HG03432 (cell line): ENCODE data around the gene KRTAP10-1.

Source experiments
- ATAC-seq: cut with Tn5 transposase; IDR thresholded peaks from one replicate; pipeline ENCODE4 v1.9.1; 2021; ENCODE audit warnings: mild to moderate bottlenecking, moderate library complexity; ENCODE audit not compliant: unreplicated experiment

KRTAP10-1 gene

DNA sequence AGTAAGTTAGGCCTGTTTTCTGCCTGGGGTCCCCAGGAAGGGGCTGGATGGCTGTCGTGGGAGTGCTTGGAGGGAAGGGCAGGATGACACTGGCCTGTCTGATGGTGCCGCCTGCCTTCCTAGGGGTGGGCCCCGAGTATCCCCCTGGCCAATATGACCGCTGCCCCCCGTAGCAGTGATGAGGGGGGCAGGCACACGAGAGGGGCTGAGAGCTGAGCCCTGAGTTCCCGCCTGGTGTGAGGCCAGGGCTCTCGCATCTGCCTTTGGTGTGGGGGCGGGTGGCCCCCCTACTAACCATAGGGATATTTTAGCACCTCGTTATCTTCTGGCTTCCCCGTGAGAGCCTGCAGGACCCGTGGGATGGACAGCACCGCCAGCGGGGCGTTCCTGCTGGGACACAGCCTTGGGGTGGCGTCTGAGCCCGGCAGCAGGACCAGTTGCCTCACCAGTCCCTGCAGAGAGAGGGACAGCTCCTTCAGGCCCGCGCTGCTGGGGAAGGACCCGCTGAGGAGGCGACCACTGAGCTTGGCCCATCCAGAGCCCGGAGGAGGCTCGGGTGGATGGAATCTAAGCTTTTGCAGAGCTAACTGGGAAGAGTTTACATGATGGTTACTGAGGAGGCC is 10.4 kb downstream of the KRTAP10-1 start:
- no peak for ATAC-seq

DNA sequence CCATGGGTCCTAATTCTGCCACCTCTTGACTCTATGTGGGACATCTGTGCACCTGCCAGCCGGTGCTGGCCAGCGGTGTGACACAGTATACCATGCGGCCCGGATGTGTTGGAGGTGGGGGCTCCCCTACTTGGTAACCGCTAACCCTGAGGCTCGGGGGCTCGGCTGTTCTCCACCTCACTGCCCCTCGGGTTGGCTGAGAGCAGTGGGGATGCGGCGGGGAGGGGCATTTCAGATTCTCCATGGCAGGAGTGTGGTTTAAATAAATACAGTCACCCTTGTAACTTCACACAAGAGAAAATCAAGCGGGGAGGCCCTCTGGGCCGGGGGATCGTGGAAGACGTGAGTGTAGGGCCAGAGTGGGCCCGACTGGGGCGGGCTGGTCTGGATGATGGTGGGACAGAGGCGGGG is 11.0 kb downstream of the KRTAP10-1 start:
- no peak for ATAC-seq

DNA sequence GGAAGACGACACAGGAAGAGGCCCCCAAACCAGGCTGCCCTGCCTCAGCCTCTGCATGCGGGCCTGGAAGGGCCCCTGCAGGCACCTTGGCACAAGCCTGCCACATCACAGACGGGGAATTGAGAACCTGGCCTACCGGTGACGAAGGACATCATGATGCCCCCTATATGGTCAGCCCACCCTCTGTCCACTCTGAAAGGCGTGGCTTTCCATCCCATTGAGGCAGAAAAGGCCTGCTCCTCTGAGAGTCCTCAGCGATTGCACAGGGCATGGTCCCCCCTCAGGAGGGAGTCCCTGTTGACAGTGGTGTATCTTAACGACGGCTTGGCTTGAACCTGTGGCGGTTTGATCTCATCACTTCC is 11.4 kb downstream of the KRTAP10-1 start:
- no peak for ATAC-seq

DNA sequence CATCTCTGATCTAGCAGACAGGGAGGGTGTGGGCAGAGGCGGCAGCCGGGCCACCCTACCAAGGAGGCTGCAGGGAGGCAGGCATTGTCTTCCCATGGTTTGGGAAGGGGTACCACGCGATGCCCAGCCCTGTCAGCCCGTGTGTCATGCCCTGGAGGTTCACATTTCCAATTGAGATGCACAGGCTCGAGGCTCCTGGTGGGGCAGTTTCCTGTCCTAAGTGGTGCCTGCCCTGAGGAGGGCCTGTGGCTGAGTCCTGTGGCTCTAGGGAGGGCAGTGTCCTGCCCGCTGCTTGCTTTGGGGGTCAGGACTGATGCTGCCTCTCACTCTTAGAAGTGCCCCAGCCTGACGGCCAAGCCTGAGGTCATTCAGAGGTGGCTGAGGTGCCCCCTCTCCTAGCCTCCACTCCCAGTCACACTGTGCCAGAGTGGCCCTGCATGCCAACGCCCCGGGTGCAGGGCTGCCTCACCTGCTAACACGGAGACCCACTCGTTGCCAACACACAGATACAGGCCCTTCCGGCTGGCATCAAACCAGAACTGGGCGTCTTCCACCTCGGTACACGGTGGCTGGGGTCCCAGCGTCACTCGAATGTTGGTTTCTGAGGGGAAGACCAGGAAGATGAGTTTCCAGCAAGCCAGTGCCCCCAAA is 11.9 kb downstream of the KRTAP10-1 start:
- ATAC-seq: no peak

DNA sequence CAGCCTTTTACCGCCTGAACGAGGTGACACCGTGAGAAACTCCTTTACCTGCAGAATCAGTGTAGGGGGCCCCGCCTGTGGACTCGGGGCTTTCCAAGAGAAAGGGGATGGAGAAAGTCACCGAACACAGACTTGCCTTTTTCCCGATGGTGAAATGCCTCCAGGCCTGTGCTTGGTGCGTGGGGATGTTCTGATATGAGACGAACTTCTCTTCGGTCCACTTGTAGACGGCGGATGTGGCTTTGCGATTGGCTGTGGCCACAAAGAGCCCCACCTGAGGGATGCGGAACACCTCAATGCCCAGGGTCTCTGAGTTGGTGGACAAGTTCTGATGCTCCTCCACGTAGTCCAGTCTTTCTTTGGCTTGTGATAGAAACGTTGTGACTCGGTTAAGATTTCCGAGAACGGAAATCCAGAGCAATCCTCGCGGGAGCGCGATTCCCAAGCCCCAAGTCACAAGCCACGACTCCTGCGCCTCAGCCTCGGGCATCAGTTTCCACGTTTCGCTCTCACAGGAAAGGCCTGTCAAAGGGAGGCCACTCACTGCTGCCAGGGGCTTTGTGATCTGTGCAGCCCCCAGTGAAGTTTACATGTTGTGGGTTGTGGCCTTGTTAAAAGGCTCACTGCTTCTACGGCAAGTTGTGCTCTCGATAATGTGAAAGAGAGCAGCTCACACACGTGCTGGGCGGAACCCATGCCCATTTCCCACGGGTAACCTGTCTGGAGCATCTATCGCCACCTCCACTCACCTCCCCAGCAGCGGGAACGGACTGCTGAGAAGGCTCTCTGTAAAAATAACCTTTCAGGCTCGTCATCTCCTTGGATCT is 12.6 kb downstream of the KRTAP10-1 start:
- ATAC-seq: no peak

DNA sequence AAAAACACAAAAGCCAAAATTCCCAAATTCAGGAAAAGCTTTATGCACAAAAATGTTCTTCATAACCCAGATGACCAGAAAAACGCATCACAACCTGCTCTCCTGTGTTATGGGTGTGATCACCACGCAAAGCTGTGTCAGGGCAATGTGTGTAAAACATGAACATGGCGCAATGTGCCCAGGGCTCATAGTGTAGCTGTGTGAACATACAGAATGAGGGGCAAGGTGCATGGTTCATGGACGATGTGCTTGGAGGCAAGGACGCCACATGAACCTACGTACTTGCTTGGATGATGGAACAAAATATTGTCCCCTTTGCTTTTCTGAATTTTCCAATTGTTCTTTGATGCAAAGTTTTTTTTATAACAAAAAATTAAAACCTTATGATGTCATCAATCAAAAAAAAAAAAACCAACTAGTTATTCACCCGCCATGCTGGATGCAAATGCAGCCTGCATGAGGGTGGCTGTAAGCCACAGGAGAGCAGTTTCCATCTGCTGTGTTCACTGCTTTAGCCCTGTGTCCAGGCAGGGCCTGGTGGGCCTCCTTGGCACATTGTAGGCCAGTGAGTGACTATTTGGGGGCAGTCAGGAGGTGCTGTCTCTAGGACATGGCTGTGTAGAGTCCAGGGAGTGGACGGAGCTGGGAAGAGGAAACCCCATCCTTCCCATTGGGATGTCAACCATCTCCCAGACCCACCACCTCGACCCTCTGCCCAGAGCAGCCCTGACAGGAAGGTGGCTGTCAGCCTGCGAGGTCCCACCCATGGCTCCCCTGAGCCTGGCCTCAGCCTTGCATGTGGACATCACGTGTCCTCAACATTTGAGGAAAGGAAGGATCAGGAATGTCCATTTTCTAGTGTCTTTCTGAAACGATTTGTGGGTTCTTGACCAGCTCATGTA is 13.6 kb downstream of the KRTAP10-1 start:
- ATAC-seq: no peak

DNA sequence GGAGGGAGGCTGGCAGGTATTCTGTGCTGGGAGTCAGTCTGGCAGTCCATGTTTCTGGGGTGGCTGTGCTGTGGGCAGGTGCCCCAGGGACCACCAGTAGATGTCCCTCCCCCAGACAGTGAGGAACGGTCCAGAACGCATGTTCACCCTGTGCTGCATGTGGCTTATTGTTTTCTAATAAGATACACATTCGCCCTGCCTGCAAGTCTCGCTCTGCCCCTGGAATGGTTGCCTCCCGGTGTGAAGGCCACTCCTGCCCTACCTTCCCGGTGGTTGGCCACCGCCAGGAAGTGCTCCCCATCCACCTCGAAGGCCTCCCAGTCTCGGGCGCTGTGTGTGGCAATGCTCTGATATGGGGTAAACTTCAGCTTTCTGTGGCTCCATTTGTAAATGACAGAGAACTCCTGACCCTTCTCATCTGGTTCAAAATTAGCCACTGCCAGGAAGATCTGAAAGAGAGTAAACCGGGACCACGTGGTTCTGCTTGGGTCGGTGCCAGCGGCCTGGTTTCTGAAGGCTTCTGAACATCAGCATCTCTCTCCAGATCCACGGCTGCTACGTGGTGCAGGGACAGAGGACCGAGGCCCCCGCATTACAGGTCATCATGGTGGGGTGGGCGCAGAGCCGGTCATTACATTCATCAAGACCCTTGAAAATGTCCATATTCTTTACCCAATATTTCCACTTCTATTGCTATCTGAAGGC is 14.5 kb downstream of the KRTAP10-1 start:
- no peak for ATAC-seq

DNA sequence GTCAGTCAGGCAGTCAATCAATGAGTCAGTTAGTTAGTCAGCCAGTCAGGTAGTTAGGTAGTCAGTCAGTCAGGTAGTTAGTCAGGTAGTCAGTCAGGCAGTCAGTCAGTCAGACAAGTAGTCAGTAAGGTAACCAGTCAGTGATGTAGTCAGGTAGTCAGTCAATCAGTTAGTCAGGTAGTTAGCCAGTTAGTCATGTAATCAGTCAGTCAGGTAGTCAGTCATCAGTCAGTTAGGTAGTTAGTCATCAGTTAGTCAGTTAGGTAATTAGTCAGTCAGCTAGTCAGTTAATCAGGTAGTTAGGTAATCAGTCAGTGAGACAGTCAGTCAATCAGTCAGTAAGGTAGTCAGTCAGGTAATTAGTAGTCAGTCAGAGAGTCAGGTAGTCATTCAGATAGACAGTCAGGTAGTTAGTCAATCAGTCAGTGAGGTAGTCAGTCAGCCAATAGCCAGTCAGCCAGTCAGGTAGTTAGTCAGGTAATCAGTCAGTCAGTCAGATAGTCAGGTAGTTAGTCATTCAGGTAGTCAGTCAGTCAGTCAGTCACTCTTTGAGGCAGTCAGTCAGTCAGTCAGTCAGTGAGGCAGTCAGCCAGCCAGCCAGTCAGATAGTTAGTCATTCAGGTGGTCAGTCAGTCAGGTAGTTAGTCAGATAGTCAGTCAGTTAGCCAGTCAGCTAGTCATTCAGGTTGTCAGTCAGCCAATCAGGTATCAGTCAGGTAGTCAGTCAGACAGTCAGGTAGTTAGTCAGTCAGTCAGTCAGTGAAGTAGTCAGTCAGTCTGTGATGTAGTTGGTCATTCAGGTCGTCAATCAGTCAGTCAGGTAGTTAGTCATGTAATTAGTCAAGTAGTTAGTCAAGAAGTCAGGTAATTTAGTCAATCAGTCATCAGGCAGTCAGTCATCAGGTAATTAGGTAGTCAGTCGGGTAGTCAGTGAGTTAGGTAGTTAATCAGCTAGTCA is 15.3 kb downstream of the KRTAP10-1 start:
- no peak for ATAC-seq

DNA sequence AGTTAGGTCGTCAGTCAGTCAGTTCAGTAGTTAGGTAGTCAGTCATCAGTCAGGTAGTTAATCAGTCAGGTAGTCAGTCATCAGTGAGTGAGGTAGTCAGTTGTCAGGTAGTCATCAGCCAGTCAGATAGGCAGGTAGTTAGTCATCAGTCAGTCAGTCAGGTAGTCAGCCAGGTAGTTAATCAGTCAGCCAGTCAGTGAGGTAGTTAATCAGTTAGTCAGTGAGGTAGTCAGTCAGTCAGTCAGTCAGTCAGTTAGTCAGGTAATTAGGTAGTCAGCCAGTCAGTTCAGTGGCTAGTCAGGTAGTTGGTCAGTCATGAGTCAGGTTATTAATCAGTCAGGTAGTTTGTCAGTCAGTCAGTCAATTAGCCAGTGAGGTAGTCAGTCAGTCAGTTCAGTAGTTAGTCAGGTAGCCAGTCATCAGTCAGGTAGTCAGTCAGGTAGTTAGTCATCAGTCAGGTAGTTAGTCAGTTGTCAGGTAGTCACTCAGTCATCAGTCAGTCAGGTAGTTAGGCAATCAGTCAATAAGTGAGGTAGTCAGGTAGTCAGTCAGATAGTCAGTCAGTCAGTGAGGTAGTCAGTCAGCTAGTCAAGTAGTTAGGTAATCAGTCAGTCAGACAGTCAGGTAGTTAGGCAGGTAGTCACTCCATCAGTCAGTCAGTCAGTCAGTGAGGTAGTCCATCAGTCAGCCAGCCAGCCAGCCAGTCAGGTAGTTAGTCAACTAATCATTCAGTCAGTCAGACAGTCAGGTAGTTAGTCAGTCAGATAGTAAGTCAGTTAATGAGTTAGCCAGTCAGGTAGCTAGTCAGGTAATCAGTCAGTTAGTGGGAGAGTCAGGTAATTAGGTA is 16.2 kb downstream of the KRTAP10-1 start:
- no peak for ATAC-seq

DNA sequence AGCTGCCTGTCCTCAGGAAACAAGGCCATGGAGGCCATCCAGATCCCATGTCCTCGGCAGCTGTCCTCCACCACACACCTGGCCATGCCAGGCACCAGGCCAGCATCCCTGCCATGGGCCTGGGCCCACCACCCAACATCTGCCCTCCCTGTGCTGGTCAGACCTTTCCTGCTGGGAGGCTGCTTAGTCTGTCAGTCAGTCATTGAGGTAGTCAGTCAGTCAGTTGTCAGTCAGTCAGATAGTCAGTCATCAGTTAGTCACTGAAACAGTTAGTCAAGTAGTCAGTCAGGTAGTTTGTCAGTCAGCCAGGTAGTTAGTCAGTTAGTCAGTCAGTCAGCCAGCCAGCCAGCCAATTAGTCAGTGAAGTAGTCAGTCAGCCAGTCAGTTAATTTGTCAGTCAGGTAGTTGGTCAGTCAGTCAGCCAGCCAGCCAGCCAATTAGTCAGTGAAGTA is 17.2 kb downstream of the KRTAP10-1 start:
- no peak for ATAC-seq

DNA sequence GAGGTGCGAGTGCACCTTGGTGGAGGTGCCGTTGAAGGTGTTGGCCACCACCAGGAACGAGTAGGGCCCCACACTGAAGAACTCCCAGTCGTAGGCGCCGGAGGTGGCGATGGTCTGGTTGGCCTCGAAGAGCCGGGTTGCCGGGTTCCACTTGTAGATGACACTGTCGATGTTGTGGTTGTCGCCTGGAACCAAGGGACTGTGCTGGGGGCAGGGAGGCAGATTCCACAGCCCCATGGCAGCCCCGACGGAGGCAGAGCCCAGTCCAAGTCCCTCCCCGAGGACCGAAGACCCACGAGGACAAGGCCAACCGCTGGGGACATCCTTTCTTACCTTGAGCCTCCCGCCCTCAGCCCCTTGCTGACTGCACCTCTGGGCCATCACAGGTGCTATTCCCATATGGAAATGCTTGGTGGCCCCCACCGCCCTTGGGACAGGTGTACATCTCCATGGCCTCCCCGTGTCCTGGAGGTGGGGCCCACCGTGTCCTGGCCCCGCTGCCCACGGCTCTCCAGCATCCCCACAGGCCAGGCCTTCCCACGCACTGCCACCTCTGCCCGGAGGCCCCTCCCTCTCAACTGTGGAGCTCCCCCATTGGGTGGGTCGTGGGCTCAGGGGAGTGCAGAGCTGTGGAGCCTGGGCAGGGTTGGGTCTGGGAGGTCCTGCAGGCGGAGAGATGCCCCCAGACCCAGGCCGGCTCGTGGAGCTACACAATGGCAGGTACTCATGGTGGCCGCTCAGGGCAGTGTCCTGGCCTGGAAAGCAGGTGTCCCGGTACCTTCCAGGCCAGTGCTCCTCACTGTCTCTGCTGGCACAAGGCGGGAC is 17.9 kb downstream of the KRTAP10-1 start:
- ATAC-seq: no peak

DNA sequence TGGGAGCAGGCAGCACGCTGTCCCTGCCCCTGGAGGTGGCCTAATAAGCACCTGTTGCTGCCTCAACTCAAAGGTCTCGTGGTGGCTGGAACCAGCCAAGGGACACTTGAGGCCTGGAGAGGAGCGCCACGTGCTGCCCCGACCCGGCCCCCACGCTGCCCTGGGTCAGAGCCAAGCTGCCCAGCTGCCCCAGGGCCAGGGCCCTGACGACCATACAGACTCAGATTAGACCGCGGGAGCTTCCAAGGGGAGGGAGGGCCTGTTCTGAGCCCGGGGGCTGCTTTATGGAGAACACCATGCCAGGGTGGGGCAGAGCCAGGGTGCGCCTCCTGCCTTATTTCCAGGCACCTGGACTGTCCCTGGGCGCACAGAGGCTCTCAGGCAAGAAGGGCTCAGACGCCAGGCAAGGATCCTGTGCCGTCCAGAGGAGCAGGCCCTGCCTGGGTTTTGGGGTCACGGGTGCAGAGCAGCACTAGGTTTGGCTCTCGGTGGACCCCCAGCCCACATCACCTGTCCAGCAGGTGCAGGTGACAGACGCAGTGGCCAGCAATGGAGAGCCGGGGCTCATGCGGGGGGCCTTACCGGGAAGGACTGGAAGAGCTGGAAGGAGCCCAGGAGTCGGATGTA is 18.6 kb downstream of the KRTAP10-1 start:
- ATAC-seq: no peak

DNA sequence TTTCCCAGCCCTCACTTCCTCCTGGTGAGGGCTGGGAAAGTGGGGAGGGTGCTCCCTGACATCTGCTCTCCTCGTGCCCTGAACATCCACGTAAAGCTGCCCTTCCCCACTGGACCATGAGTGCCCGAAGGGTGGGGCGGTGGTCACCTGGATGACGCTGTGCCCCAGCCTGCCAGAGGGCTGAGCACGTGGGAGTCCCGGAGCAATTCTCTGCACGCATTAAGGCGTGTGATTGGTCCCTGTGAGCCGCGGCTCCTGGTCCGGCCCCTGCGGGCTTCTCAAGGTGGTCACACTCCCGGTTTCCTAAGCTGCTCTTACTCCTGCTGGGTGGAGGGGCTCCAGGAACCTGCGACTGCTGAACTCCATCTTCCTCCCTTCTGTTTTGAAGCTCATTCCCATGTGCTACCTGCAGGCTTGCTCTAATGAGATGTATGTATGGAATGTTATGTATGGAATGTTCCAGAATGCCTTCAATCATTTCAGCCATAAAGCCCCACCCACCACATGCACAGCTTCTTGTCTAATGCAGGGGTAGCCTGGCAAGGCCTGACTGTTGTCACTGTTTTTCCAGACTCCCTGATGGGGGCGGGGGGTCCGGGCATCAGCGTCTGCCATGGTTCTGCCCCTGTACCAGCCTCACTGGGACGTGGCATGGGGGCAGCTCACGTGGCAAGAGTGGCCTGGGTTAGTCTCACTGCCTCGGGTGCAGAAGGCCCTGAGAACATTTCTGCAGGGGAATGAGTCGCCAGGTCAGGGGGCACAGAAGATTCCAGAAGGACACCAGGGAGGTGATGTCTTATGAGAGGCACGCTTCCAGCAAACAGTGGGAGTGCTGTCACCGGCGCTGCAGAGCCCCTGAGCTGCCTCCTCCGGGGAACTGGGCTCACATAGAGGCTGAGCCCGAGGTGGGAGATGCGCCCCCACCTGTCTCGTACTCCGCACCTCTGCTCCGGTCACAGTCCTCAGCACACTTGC is 19.4 kb downstream of the KRTAP10-1 start:
- no peak for ATAC-seq

DNA sequence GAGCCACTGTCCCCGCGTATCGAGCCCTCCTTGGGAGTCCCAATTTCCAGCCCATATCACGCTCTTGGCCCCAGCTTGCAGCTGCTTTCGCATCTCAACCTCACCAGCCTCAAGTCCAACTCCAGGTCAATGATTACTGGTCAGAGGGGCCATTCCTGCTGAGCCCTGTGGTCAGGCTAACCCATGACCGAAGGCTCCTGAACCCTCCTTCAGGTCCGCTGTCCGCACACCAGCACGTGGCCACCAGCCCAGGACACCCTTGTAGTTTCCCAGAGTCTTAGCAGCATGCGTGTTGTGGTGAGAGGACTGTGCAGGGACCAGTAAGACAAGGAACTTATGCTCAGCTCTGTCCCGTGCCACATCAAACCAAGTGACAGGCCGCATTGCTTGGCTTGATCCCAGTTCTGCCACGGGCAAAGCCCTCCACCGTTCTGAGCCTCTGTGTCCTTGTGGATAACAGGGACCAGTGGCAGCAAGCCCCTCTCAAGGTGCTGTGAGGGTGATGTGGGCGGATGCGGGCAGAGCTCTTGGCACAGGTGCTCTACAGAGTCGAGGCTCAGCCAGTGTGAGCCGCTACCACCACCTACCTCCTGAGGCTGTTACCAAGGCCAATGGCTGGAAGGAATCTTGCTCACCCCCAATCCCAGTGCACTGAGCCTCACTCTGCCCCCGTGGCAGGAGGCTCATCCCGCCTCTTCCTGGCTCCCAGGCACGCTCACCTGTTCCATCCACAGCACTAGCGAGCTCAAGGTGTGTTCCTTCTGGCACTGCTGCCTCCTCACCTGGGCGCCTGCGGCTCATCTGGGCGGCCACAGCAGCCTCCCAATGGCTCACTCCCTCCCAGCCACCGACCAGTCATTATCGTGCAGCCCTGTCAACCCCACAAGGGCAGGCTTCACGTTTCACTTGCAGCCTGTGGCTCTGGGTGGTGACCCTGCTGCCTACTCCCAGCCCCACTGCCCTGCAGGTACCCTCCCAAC is 20.4 kb downstream of the KRTAP10-1 start:
- no peak for ATAC-seq

DNA sequence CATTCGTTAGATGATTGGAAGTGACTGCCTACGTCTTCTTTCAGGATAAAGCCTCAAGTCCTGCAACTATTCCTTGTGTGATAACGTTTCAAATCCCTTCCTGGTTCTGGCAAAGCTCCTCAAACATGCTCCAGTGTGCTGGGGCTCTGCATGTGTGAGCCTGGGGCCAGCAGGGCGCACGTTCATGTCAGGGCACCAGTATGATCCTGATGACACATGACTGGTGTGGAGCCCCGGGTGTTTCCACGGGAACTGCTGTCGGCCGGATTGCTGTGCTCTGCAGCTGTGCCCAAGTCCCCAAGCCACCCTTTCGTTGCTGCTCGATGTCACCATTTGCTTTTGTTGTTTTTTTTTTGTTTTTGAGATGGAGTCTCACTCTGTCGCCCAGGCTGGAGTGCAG is 21.3 kb downstream of the KRTAP10-1 start:
- ATAC-seq: no peak
